NT2/D1 (cell line): ENCODE measurements around the gene WDR19.

Source experiments
- SUZ12 ChIP-seq: IDR thresholded peaks from 2 replicates; pipeline ENCODE4 v1.6.1; 2011; ENCODE audit not compliant: insufficient read length, insufficient read depth; ENCODE audit errors: extremely low read depth
- ZNF274 ChIP-seq: IDR thresholded peaks from 2 replicates; pipeline ENCODE4 v1.6.1; 2011; ENCODE audit warnings: mild to moderate bottlenecking, low read depth, low read length

DNA sequence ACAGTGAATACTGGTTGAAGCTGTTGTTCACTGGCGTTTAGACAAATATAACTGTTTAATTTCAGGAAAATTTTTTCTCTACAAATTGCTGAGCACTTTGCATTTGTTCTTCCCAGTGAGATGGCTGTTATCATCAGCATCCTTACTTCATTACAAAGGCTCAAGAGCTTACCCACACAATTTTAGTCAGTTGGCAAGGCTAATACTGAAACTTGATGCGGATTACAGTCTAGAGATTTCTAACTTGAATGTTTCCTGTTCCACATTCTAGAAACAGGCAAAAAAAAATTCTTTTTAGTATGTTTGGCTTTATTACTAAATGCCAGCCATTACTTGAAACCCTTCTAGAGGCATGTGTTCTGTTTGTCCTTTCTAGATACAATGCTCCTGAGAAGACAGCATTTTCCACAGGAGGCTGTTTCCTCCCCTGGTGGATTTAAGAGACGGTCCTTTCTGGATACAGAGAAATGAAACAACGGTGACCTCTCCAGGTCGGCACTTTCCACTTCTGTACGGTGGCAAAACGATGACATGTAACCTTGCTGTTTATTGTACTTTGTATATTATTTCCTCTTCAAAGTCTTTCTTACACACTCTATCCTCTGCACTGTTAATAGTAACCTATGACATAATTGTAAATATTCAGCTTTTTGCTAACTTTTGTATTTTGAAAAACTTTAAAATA is 102.9 kb downstream of the WDR19 start:
- TF ChIP-seq SUZ12 = no peak
- TF ChIP-seq ZNF274 = no peak
